GM19397 (cell line): ENCODE measurements around the gene CCNI2.

Experiments
- ATAC-seq: cut with Tn5 transposase; IDR thresholded peaks from one replicate; pipeline ENCODE4 v1.9.1; 2021; ENCODE audit warnings: mild to moderate bottlenecking, moderate library complexity; ENCODE audit not compliant: unreplicated experiment

CCNI2 gene

DNA sequence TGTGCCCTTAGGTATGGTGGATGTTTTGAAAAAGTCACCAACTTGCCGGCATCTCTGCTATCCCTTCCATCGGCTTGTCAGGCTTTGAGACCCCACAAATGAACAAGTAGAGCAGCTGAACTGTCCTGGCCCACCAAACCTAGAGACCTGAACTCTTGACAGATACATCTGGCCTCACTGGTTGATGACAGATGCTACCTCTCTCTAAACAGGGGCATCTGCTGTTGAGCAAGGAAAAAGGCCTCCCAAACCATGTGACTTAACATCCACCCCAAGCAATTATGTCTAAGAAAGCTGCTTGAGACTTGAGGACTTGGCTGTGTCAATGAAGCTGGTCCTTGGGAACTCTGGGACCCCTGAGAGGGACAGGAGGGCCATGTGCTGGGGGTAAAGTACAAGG lies 2.3 kb downstream of the CCNI2 start:
- ATAC-seq, result no peak

DNA sequence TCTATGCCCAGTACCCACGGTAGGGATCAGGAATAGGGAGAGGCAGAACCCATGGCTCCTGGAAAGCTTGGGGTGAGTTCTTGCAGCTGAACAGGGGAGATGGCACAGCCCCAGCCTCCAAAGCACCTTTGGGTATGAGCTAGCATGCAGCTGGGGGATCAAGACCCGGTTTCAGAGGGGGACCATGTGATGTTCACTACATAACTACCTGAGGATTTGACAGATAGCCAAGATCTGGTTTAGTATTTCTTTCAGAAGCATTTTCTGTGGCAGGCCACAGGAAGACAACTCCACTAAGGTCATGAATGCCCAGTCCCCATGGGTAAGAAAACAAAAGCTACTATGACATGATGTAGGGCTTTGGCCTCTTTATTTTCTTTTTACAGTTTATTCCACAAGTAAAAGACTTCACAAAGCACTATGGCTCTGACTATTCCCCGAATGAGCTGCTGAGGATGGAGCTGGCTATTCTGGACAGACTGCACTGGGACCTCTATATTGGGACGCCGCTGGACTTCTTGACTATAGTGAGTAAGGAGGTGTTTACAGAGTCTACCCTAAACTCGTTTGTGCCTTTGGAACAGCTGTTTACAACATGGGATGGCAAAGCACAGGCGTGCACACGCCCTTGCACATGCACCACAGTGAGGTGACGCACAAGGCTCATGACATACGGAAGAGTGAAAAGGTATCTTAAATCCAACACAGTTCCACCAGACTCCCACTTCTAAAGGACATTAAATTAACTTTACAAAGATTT lies 3.4 kb downstream of the CCNI2 start:
- no peak for ATAC-seq

DNA sequence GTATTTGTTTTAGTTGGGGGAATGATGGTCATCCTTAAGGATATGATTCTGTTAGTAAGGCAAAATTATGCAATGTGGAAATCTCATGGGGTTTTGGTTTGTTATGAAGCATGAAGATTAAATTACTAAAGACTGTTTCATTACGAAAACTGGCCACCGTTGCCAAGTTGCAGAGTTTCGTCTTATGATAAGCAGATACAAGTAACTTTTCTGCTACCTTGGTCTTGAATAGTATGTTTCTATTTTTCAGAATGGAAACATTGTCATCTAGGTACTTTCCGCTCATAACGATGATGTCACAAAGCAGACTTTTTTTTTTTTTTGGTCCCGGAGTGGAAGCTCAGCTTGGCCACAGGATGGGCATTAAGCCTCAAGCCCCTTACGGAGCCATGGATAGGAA lies 4.2 kb downstream of the CCNI2 start:
- ATAC-seq, result no peak

- ATAC-seq, result no peak
Measured at GRCh38 chr5:132751971-132752580, 4.8 kb downstream of the CCNI2 start.

- ATAC-seq, result no peak
Measured at GRCh38 chr5:132752581-132753125, 5.4 kb downstream of the CCNI2 start.

GRCh38 chr5:132753135-132753987 lies 6.1 kb downstream of the CCNI2 start:
- no peak for ATAC-seq

- no peak for ATAC-seq
Measured at GRCh38 chr5:132754111-132754510, 6.9 kb downstream of the CCNI2 start.

DNA sequence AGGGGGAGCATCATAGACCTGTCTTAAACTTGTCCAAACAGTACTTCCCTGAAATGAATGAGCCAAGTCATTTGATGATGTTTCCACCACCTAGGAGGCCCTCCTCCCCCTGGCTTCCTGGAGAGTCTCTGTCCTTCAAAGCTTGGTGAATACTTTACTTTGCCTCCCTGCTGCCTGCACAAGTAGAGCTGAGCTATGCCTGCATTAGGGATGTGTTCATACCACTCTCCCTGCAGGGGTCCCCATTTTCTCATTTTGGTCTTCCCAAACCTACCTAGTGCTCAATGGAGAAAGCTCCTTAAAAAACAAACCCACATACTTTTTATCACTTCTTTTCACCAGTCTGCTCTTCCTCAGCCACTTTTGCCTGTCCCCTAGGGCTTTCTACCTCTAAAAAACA lies 7.7 kb downstream of the CCNI2 start:
- no peak for ATAC-seq

DNA sequence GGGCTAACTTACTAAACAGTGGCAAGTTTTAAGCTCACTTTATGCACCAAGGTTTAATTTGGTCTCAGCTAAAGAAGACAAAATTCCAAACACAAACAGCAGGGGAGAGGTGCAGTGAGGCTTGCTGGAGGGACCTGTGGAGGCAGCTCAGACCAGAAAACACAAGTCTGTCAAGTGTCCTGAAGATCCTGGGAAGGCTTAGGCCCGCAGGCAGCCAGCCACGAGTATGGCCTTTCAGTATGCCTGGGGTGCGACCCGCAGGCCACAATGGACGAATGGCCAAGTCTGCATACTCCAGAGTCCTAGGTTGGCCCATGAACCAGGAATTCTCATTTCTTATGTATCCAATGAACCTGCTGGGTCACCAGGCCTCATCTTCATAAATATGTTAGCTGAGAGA lies 9.3 kb downstream of the CCNI2 start:
- ATAC-seq, result no peak

DNA sequence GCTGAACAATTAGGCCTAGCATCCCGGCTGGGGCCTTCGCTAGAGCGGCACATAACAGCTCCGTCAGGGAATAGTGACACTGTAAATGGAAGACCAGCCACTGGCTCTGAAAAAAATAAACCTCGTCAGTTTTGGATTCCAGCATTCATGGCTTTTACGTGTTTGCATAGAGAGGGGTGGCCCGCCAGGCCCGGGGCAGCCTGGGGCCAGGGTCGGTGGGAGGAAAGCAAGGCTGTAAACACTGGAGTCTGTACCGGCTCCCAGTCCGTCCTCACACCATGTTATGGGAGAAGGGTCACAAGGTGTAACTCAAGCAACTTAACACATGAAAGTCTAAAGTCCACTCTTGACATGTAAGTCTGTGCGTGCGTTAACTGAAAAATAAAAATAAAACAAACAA lies 11.2 kb downstream of the CCNI2 start:
- ATAC-seq, result no peak

- no peak for ATAC-seq
Measured at GRCh38 chr5:132759114-132760048, 12.2 kb downstream of the CCNI2 start.

- ATAC-seq, result no peak
Measured at GRCh38 chr5:132760049-132760420, 12.8 kb downstream of the CCNI2 start.

GRCh38 chr5:132760601-132761317 lies 13.5 kb downstream of the CCNI2 start:
- no peak for ATAC-seq

GRCh38 chr5:132761321-132762240 lies 14.4 kb downstream of the CCNI2 start:
- ATAC-seq, result no peak

GRCh38 chr5:132762246-132763000 lies 15.2 kb downstream of the CCNI2 start:
- ATAC-seq, result no peak

- no peak for ATAC-seq
Measured at GRCh38 chr5:132763181-132764036, 16.2 kb downstream of the CCNI2 start.

- ATAC-seq, result no peak
Measured at GRCh38 chr5:132764051-132764450, 16.8 kb downstream of the CCNI2 start.
